ENCODE results near the gene RERG. TPM values are rescaled to one million over a fixed set of nuclear protein-coding genes. Genes with fewer than 3 reads are reported as not detected.

RERG gene
- polyA plus RNA-seq, 1 donor from 2014 or later, result 0.87 TPM

DNA sequence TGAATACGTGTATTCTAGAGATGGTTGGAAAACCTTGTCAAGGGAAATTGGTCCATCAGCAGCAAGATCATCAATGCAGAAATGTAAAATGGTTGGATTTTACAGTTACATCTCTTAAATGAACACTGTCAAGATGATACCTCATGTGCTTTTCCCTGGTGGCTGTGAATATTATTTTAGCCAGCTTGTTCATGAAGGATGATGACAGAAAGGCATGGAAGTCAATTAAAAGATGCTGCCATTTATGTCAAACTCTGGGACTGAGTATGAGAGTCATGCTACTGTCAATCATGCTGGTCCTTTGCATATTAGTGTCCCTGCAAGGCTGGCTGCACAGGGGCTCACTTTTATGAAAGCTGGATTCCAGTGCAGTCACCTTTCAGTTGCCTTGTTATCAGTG is 10.3 kb upstream of the RERG start:
- no peaks in the 10 kb centered on the region for H3K36me3 ChIP-seq (ENCODE audit: insufficient read depth, low read length)
- peak overlapping the region; percentile 53 for H3K4me2 ChIP-seq (ENCODE audit: low read length)
- H3K27ac ChIP-seq (ENCODE audit: low read length), result peak overlapping the region; percentile 93
- peaks cover 3% of the 10 kb centered on the region for H3F3A ChIP-seq (ENCODE audit: insufficient read depth, low read length, poor library complexity, severe bottlenecking)
- H2AFZ ChIP-seq (ENCODE audit: low read depth, low read length), result no peak overlapping the region
- H3K9ac ChIP-seq (ENCODE audit: low read length), result peak overlapping the region; percentile 40
- no peaks in the 10 kb centered on the region for H3K79me2 ChIP-seq (replicated peaks; ENCODE audit: insufficient read depth, low read length)
- H3K9me2 ChIP-seq (ENCODE audit: insufficient read depth, low read length), result no peaks in the 10 kb centered on the region
- TF ChIP-seq MXI1 (conservative IDR thresholded peaks at IDR 0.05; ENCODE audit: poor library complexity, severe bottlenecking) (peak; percentile 9), SMC3 (conservative IDR thresholded peaks at IDR 0.05; ENCODE audit: poor library complexity) (no peak), POLR2AphosphoS5 (IDR thresholded peaks at IDR 0.05) (peak; percentile 88), EP300 (conservative IDR thresholded peaks at IDR 0.05; ENCODE audit: poor library complexity, severe bottlenecking) (peak; percentile 97), RAD21 (conservative IDR thresholded peaks at IDR 0.05) (no peak), TAF1 (IDR thresholded peaks at IDR 0.05; ENCODE audit: low read depth) (no peak), EZH2 (IDR thresholded peaks at IDR 0.05; ENCODE audit: borderline replicate concordance, insufficient read depth, low read length, poor library complexity, severe bottlenecking) (no peak)
- TF ChIP-seq, protein P1, sequence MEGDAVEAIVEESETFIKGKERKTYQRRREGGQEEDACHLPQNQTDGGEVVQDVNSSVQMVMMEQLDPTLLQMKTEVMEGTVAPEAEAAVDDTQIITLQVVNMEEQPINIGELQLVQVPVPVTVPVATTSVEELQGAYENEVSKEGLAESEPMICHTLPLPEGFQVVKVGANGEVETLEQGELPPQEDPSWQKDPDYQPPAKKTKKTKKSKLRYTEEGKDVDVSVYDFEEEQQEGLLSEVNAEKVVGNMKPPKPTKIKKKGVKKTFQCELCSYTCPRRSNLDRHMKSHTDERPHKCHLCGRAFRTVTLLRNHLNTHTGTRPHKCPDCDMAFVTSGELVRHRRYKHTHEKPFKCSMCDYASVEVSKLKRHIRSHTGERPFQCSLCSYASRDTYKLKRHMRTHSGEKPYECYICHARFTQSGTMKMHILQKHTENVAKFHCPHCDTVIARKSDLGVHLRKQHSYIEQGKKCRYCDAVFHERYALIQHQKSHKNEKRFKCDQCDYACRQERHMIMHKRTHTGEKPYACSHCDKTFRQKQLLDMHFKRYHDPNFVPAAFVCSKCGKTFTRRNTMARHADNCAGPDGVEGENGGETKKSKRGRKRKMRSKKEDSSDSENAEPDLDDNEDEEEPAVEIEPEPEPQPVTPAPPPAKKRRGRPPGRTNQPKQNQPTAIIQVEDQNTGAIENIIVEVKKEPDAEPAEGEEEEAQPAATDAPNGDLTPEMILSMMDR (IDR thresholded peaks at IDR 0.05; ENCODE audit: poor library complexity, severe bottlenecking), result no peak
- TF ChIP-seq, protein P2, sequence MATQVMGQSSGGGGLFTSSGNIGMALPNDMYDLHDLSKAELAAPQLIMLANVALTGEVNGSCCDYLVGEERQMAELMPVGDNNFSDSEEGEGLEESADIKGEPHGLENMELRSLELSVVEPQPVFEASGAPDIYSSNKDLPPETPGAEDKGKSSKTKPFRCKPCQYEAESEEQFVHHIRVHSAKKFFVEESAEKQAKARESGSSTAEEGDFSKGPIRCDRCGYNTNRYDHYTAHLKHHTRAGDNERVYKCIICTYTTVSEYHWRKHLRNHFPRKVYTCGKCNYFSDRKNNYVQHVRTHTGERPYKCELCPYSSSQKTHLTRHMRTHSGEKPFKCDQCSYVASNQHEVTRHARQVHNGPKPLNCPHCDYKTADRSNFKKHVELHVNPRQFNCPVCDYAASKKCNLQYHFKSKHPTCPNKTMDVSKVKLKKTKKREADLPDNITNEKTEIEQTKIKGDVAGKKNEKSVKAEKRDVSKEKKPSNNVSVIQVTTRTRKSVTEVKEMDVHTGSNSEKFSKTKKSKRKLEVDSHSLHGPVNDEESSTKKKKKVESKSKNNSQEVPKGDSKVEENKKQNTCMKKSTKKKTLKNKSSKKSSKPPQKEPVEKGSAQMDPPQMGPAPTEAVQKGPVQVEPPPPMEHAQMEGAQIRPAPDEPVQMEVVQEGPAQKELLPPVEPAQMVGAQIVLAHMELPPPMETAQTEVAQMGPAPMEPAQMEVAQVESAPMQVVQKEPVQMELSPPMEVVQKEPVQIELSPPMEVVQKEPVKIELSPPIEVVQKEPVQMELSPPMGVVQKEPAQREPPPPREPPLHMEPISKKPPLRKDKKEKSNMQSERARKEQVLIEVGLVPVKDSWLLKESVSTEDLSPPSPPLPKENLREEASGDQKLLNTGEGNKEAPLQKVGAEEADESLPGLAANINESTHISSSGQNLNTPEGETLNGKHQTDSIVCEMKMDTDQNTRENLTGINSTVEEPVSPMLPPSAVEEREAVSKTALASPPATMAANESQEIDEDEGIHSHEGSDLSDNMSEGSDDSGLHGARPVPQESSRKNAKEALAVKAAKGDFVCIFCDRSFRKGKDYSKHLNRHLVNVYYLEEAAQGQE (IDR thresholded peaks at IDR 0.05; ENCODE audit: borderline replicate concordance), result peak; percentile 42
- no peaks in the 10 kb centered on the region for H4K20me1 ChIP-seq (ENCODE audit: insufficient read depth)
- no peaks in the 10 kb centered on the region for H3K9me3 ChIP-seq (ENCODE audit: low read length)
- H3K27me3 ChIP-seq (ENCODE audit: insufficient read depth, low read depth, low read length), result no peaks in the 10 kb centered on the region
- peak overlapping the region; percentile 30 for H3K4me3 ChIP-seq (ENCODE audit: low read length)

DNA sequence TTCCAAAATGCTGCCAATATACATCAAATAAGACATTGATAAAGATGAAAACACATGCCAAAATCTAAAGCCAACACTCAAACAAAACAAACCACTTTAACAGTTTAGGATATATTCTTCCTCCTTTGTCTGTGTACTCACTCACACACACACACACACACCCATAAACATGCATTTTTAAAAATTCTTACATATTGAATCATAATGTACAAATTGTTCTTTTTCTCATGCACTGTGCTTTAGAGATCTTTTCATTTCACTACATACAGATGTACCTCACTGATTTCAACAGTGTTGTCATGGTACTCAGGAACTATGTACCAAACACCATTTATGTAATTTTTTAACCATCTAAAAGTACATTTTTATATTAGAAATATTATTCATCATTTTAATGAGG is 9.5 kb upstream of the RERG start:
- H3K9me2 ChIP-seq (ENCODE audit: insufficient read depth, low read length), result no peaks in the 10 kb centered on the region
- no peaks in the 10 kb centered on the region for H3K36me3 ChIP-seq (ENCODE audit: insufficient read depth, low read length)
- no peak overlapping the region for H2AFZ ChIP-seq (ENCODE audit: low read depth, low read length)
- no peaks in the 10 kb centered on the region for H4K20me1 ChIP-seq (ENCODE audit: insufficient read depth)
- H3K27ac ChIP-seq (ENCODE audit: low read length), result peak overlapping the region; percentile 93
- peak overlapping the region; percentile 40 for H3K4me2 ChIP-seq (ENCODE audit: low read length)
- no peaks in the 10 kb centered on the region for H3K79me2 ChIP-seq (replicated peaks; ENCODE audit: insufficient read depth, low read length)
- peaks cover 3% of the 10 kb centered on the region for H3F3A ChIP-seq (ENCODE audit: insufficient read depth, low read length, poor library complexity, severe bottlenecking)
- peak overlapping the region; percentile 51 for H3K9ac ChIP-seq (ENCODE audit: low read length)
- H3K4me3 ChIP-seq (ENCODE audit: low read length), result peak overlapping the region; percentile 38
- TF ChIP-seq POLR2AphosphoS5 (IDR thresholded peaks at IDR 0.05), result no peak
- no peaks in the 10 kb centered on the region for H3K9me3 ChIP-seq (ENCODE audit: low read length)
- no peaks in the 10 kb centered on the region for H3K27me3 ChIP-seq (ENCODE audit: insufficient read depth, low read depth, low read length)

DNA sequence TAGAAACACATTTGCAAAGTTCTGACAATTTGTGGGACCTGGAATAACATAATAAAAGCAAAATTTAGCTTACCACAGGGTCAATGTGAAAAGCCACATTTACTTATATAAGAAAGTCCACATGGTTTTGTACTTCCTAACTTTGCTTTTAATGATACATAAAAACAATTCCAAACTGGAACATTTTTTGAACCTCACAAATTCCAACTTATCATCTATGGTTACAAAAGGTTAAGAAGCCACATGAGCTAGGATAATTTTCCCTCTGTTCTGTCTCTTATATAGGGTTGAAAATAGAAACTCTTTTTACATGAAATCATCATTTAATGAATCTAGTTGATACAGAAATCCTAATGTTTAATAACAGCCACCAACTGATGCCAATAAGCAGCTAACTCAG is 8.9 kb upstream of the RERG start:
- Histone ChIP-seq H3K4me3 (ENCODE audit: low read length) (peak overlapping the region; percentile 38), H3K27ac (ENCODE audit: low read length) (peak overlapping the region; percentile 93), H3K36me3 (ENCODE audit: insufficient read depth, low read length) (no peaks in the 10 kb centered on the region), H3F3A (ENCODE audit: insufficient read depth, low read length, poor library complexity, severe bottlenecking) (peaks cover 3% of the 10 kb centered on the region), H3K4me2 (ENCODE audit: low read length) (peak overlapping the region; percentile 40), H2AFZ (ENCODE audit: low read depth, low read length) (no peak overlapping the region), H3K27me3 (ENCODE audit: insufficient read depth, low read depth, low read length) (no peaks in the 10 kb centered on the region), H3K9me3 (ENCODE audit: low read length) (no peaks in the 10 kb centered on the region), H4K20me1 (ENCODE audit: insufficient read depth) (no peaks in the 10 kb centered on the region), H3K79me2 (replicated peaks; ENCODE audit: insufficient read depth, low read length) (no peaks in the 10 kb centered on the region), H3K9me2 (ENCODE audit: insufficient read depth, low read length) (no peaks in the 10 kb centered on the region), H3K9ac (ENCODE audit: low read length) (peak overlapping the region; percentile 51)
- no peak for TF ChIP-seq SMC3 (conservative IDR thresholded peaks at IDR 0.05; ENCODE audit: poor library complexity)
- TF ChIP-seq EP300 (conservative IDR thresholded peaks at IDR 0.05; ENCODE audit: poor library complexity, severe bottlenecking), result no peak
- no peak for TF ChIP-seq RAD21 (conservative IDR thresholded peaks at IDR 0.05)
- TF ChIP-seq, protein P1 (IDR thresholded peaks at IDR 0.05; ENCODE audit: poor library complexity, severe bottlenecking), result no peak
- no peak for TF ChIP-seq POLR2AphosphoS5 (IDR thresholded peaks at IDR 0.05)
- TF ChIP-seq MXI1 (conservative IDR thresholded peaks at IDR 0.05; ENCODE audit: poor library complexity, severe bottlenecking), result no peak
- no peak for TF ChIP-seq TAF1 (IDR thresholded peaks at IDR 0.05; ENCODE audit: low read depth)

Data from neural cell (in vitro differentiated cells).